NCI-H2171 (cell line): ENCODE data around the gene WDR88.
"Not testable (repeated sequence)": the region's sequence is repeated elsewhere in the genome, so short reads cannot be mapped to it uniquely, and the experiment has no call there.

Experiments used
- DNase-seq: peaks from one replicate; lab custom pipeline; 2025; lab: John Stamatoyannopoulos, UW

Gene WDR88

DNA sequence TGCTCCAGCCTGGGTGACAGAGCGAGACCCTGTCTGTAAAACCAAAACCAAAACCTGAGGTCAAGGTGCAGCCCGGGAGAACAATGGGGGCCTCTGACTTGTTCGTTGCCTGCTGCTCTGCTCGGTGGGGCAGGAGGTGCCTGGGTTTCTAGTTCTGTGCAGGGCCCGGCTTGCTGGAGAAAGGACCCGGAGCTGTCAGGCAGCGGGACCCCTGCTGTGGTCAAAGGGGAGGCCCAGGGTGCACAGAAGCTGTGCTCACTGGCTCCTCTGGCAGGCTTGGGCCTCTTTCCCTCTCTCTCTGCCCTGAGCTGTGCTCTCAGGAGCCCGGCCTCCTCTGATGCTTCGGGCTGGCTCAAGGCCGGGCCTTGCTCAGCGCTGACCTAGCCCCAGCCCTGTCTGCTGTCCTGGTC is 65.7 kb downstream of the WDR88 start:
- DNase-seq, result no peak

DNA sequence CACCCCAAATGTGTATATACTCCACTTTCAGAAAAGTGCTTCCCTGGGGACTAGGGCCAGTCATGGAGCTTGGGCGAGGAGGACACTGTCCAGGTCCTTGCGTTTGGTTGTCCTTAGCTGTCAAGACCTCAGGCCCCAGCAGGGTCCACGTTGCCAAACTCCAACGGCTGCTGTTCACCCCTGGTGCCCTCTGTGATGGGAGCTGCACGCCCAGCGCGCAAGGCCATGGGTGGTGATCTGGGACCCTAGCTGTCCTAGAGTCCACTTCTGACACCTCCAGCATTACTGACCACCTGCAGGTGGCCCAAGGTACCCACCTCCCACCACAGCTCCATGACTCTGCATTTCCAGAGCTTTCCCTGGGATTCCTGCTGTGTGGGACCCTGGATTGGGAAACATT is 66.3 kb downstream of the WDR88 start:
- no peak for DNase-seq

GRCh38 chr19:33199441-33200265 is 67.7 kb downstream of the WDR88 start:
- no peak for DNase-seq

DNA sequence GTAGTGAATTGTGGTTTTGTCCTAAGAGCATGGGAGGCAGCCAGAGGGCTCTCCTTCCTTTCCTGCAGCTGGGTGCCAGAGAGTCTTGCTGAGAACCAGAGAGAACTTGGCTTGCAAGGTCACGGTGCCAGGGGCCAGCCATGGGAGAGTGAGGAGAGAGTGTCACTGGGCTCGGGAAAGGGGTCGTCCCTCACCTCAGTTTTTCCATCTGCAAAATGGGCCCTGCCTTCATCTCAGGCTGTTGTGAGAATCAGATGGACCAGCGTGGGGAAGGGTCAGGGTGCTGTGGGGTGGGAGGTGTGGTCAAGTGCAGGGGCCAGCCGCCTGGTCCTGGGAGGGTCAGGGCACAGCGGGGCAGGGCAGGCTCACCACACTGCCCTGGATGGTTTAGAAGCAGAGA is 69.6 kb downstream of the WDR88 start:
- DNase-seq, result no peak

DNA sequence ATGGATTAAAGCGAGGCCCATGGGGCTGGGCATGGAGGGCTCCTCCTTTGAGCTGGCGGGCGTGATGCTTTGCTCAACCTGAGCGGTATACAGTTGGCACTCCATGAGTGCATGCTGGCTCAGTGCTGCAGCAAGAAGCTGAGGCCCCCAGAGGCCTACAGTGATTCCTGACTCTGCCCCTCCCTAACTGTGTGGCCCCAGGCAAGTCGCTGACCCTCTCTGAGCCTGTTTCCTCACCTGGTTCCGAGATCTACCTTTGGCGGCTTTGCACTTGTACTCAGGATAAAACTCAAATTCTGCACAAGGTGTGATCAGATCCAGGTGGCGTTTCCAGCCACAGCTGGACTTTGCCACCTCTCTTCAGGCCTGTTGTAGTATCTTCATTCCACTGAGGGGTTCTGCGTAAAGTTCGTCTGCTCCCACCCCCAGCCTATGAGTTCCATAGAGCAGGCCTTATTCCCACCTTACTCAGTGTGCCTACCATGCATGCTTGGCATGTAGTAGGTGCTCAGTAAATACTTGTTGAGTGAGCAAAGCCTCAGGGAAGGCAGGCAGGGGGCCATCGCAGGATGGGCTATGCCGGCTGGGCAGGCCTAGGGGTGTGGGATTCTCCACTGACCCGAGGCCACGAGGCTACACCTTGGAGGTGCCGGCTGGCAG is 70.1 kb downstream of the WDR88 start:
- DNase-seq, result no peak

DNA sequence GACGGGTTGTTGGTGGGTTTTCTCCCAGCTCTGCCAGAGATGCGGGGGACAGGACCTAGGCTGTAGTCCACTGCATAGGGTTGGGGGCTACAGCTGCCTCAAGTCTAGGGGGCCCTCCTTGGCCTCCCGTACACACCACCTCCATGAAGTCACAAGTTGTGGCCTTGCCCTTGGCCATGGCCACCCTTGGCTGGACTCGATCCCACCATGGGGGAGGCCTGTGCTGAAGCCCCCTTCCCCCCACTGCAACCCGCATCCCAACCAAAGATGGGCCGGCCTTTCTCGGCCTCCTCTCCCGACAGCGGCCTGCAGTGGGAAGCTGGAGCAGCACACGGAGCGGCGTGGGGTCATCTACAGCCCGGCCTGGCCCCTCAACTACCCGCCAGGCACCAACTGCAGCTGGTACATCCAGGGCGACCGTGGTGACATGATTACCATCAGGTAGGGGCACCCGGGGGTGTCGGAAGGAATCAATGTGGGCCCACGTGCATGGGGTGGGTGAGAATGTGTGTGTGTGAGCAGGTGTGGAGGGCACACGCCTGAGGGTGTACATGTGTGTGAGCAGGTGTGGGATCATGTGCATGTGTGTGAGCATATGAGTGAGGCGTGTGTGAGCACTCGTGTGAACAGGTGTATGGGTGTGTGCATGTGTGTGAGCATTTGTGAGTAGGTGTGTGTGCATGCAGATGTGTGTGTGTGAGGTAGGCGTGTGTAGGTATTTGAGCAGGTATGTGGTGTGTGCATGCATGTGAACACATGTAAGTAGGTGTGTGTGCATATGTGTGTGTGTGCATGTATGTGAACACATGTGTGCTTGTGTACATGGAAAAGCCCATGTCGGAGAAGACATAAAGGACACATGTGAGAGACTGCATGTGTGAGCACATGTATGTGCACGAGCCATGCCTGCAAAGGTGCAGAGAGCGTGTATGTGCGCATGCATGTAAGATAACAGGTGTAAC is 70.9 kb downstream of the WDR88 start:
- DNase-seq, result no peak

GRCh38 chr19:33203529-33203928 is 71.6 kb downstream of the WDR88 start:
- DNase-seq, result no peak

GRCh38 chr19:33204136-33204973 is 72.4 kb downstream of the WDR88 start:
- DNase-seq, result no peak

GRCh38 chr19:33205110-33205509 is 73.2 kb downstream of the WDR88 start:
- DNase-seq, result no peak

- no peak for DNase-seq
Observed at GRCh38 chr19:33205531-33206260, 73.8 kb downstream of the WDR88 start.

DNA sequence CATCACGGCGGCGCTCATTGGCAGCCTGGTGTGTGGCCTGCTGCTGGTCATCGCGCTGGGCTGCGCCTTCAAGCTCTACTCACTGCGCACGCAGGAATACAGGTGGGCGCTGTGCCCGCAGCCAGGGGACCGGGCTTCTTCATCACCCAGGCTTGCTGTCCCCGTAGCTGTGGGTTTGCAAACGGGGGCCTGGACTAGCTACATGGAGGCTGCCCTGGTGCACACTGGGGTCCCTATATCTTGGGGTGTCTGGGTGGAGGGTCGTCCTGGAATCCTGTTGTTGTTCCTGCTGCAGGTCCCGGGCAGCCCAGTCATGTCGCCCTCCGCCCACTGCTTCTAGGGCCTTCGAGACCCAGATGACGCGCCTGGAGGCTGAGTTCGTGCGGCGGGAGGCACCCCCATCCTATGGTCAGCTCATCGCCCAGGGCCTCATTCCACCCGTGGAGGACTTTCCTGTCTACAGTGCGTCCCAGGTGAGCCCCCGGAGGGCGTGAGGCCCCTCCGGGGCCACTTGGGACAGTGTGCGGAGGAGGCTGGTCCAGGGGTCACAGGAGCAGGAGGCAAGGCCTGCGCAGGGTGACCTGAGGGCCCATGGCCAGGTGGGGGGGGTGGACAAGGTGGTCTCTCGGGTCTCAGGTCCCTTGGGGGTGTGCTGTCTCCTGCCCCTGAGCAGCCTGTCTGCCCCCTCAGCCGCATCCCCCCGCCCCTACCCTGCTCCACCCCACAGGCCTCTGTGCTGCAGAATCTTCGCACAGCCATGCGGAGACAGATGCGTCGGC is 74.5 kb downstream of the WDR88 start:
- no peak for DNase-seq

- DNase-seq, result no peak
Observed at GRCh38 chr19:33207040-33207620, 75.2 kb downstream of the WDR88 start.

DNA sequence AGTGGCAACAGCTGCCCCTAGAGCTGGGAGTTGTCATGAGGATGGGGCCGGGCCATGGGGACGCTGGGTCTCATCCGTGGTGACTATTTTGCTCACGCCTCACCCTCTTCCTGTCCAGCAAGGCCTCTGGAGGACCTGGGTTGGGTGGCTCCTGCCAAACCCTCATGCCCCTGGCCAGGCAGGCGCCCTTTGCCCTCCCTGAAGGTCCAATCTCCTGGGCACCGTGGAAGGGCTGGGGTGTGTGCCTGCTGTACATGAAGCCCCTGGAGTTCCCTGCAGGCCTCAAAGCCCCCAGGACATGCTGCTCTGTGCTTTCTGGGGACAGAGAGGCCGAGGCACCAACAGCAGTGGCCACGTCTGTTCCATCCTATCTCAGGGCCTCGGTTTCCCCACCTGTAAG is 76.0 kb downstream of the WDR88 start:
- DNase-seq, result no peak

DNA sequence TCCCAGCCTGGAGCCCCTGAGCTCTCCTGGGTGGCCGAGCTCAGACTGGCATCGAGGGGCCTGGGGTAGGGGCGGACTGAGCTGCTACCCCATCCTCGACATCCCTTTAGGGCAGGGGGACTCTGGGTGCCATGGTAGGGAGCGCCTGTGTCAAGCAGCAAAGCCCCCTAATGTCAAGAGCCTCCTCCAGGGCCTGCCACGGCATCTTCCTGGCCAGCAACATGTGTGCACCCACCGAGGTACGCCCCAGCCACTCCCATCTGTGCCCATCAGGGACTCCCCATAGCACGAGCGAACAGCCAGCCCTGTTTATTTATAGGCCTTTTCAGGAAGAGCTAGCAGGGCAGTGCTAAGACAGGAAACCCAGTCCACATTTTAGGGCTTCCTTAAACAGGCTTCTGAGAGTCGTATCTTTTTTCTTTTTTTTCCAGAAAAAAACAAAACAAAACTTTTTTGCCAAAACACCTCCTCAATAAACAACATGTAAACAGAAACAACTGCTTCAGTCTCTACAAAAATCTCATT is 76.5 kb downstream of the WDR88 start:
- DNase-seq, result no peak

DNA sequence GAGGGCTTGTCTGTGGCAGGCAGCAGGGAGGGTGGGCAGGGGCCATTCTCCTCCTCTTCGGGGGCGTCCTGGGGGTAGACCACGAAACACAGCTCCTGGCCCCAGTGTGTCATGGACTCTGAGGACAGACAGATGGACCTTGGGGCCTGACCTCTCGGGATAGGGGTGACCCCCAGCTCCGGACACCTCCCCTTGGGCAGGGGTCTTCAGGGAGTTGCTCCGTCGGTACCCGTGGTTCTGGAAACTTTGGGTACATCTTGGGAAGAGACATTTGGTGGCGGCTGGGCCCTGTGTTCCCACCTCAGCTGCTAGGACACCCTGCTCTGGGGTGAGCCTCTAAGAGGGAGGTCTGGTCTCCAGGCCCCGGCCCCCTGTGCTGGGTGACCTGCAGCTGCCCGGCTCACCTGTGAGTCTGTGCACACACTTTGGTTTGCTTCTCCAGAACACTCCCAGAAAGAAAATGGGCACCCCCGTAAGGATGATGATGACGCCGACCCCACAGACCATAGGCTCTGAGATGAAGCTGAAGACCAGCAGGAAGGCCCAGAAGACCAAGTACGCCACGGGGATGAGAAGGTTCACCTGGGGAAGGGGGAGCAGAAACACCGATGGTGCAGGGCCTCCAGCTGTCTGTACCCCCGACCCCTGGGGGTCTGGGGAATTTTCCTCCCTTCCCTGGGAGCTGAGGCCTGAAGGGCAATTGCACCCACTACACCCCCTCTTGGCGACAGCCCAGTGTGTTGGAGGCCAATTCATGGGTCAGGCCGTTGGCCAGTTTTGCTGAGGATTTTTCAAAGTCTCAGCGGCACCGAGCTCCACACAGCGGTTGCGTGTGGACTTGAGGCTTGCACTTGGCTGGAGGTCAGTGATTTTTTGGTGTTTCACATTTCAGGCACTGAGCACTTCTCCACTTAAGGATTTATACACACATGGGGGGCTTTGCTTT is 77.3 kb downstream of the WDR88 start:
- DNase-seq, result no peak

- DNase-seq, result not testable (repeated sequence)
Observed at GRCh38 chr19:33209850-33210230, 77.9 kb downstream of the WDR88 start.

- DNase-seq, result no peak
Observed at GRCh38 chr19:33210266-33210940, 78.5 kb downstream of the WDR88 start.
